HG03064 (cell line): ENCODE data around the gene CFAP65.

Experiments used
- ATAC-seq: cut with Tn5 transposase; IDR thresholded peaks from one replicate; pipeline ENCODE4 v1.9.1; 2021; ENCODE audit warnings: low read depth; ENCODE audit not compliant: unreplicated experiment

Gene CFAP65, protein sequence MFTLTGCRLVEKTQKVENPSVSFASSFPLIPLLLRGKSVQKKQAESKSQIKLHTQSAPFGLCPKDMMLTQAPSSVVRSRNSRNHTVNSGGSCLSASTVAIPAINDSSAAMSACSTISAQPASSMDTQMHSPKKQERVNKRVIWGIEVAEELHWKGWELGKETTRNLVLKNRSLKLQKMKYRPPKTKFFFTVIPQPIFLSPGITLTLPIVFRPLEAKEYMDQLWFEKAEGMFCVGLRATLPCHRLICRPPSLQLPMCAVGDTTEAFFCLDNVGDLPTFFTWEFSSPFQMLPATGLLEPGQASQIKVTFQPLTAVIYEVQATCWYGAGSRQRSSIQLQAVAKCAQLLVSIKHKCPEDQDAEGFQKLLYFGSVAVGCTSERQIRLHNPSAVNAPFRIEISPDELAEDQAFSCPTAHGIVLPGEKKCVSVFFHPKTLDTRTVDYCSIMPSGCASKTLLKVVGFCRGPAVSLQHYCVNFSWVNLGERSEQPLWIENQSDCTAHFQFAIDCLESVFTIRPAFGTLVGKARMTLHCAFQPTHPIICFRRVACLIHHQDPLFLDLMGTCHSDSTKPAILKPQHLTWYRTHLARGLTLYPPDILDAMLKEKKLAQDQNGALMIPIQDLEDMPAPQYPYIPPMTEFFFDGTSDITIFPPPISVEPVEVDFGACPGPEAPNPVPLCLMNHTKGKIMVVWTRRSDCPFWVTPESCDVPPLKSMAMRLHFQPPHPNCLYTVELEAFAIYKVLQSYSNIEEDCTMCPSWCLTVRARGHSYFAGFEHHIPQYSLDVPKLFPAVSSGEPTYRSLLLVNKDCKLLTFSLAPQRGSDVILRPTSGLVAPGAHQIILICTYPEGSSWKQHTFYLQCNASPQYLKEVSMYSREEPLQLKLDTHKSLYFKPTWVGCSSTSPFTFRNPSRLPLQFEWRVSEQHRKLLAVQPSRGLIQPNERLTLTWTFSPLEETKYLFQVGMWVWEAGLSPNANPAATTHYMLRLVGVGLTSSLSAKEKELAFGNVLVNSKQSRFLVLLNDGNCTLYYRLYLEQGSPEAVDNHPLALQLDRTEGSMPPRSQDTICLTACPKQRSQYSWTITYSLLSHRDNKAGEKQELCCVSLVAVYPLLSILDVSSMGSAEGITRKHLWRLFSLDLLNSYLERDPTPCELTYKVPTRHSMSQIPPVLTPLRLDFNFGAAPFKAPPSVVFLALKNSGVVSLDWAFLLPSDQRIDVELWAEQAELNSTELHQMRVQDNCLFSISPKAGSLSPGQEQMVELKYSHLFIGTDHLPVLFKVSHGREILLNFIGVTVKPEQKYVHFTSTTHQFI (N-terminal part only)

DNA sequence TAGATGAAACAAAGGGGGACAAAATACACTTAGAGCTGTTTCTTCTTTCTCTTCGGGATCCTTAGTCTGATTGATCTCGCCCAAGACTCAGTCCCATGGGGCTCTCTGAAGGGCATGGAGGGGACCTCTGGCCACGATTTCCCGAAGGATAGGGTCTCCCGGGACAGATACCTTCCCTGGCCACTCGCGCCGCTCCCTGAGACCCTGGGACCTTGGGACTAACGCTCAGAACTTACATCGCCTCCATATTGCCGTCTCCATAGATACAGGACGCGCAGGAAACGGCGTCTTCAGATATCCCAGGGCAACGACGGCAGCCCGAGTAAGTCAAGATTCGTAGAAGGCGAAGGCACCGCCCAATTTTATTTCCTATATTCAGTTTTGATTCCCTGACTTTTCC, at the start of gene CFAP65:
Gene CFAP65, minus strand, starts transcription at position 265 of the 400 bp plus-strand sequence. CDS start 2,468 bp downstream, outside the sequence.
- ATAC-seq, result no peak

DNA sequence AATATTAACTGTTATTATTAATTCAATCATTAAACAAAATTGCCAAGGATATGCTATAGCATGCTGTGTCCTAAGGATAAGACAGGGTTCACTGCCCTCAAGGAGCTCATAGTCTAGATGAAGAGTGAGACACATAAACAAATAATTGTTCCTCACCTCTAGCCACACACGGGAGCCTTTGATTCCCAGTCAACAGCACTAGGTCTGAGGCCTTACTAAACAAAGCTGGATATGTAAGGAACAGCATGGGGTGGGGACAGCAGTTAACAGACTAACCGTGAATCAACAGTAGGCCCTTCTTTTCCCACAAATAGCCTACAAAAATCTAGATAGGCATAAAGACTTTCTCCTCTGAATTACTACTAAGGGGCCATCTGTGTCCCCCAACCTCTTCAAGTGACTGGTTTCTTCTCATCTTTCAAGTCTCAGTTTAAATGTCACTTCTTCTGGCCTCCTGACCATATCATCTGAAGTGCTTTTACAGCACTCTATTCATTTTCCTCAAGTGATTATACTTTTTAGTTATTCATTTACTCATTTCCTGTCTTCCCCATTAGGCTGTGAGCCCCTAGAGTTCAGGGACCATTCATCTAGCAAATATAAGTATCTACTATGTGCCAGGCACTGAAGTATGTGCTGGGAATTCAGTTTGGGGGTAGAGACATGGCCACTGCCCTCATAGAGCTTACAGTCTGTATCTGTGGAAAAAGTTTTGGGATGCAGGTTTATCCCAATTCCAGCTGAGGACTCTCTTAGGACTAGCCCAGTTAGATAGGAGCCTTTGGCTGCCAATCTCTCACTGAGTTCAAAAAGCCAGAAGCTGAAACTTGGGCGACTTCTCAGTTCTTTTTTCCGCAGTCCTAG, 49.4 kb upstream of the CFAP65 start:
- no peak for ATAC-seq

DNA sequence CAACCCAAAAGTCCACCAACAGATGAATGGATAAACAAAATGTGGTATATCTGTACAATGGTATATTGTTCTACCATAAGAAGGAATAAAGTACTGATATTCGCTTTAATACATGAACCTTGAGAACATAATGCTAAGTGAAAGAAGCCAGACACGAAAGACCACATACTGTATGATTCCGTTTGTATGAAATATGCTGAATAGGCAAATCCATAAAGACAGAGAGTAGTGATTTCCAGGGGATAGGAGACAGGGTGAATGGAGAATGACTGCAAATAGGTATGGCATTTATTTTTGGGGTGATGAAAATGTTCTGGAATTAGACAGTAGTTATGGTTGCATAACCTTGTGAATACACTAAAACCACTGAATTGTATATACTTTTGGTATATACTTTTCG, 48.0 kb upstream of the CFAP65 start:
- no peak for ATAC-seq

DNA sequence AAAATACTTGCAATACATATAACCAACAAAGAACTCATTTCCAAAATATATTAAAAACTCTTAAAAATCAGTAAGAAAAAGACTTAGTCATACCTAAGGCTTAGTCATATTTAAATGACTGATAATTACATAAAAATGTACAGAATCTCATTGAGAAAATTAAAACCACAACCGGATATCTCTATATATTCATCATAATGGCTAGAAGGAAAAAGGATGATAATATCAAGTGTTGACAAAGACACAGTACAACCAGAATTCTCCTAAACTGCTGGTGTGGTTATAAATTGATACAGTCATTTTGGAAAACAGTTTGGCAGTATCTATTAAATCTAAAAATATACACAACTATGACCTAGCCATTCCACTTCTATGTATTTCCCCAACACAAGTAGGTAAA, 46.5 kb upstream of the CFAP65 start:
- no peak for ATAC-seq

DNA sequence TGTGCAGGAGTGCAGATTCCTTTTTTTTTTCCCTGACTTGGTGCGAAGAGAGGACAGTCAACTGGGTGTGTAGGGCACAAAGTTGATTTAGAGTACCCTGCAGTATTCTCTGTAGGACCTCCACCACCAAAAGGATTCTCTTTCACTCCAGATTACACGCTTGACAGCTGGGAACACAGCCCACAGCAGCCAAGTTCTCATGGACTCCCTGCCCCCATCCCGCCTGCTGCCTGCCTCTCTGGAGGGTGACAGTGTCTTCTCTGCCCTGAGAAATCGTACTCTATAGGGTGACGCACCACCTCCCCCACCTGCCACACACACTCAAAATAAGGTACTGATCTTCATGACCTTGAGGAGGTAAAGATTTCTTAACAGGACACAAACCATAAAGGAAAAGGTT, 46.0 kb upstream of the CFAP65 start:
- no peak for ATAC-seq

DNA sequence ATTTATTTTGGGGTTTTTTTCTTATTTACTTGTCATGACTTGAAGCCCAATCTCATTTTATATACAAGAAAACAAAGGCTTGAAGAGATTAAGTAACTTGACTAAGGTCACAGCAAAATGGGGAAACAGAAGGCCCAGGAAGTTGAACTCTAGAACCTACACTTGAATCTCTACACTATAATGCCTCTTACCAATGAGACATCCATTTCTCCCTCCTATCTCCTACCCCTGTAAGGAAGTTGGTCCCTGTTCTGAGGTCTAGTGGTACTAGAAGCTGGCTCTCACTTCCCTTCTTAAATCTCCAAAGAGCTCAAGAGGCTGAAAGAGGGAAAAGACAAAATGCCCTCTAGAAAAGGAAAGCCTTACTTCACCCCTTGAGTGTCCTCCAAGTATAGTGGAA, 44.9 kb upstream of the CFAP65 start:
- ATAC-seq, result no peak

DNA sequence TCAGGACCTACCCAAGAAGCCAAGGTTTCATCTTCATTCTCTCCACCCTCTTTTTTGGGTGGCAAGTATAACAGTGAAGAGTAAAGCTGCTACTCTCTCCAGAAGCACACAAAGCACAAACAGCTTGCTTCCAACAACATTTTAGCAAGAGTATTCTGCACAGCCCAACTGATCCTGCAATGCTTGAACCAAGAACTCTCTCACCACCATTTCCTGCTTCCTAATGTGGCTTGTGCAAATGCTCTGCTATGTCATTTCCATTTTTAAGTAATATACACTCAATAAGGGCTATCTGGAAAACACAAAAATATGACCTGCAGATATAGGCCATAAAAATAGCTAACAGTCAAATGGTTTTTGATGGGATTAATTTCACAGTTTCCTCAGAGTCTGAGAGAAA, 43.5 kb upstream of the CFAP65 start:
- no peak for ATAC-seq

DNA sequence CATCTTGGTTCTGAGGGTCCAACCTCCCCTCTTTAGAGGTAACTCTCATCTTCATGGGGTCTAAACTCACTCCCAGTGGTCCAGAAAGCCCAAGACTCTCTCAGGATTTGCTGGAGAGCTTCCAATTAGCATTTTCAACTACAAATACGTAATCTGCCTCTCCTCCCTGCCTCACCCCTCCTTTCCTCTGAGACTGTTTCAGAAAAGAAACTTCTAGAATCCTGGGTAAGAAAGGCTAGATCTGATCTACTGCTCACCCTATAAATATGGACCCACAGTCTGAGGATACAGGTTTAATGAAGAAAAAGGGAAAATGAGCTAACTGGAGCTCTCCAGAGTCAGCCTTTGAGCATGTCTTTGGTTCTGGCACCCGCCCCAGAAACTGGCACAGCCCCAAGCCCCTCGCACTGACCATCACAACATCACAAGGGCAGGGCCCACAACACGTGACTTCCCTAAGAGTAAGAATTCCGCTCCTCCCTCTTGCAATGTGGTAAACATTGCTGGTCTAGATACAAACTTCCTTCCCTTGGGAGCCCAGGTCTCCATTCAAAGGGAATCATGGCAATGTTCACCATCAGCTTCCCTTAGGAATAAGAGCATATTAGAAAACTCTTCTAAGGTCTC, 41.1 kb upstream of the CFAP65 start:
- no peak for ATAC-seq

DNA sequence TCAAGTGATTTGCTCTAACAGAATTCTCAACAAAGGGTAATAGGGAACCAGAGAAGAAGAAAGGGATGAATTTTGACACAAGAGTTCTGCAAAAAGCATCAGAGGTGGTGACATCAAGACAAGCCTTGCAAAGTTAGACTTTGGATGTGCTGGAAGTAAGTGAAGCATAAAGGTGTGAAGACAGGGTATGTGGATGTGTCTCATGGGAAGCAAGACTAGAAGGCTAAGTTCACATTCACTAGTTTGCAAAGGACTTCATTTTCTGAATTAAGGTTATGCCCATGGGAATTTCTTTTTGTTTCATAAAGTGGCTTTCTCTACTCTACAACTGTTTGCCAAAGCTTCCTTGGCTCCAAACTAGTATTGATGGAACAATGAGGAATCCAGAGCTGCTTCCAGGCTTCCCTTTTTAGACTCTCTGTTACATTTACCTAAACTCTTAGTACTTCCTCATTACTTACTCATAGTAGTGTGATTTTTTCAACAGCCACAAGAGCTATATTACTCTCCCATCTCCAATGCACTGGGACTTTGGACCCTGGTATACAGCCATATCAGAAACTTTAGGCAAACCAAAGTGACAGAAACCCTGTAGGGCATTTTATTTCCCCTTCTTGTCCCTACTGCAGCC, 40.5 kb upstream of the CFAP65 start:
- ATAC-seq, result no peak

DNA sequence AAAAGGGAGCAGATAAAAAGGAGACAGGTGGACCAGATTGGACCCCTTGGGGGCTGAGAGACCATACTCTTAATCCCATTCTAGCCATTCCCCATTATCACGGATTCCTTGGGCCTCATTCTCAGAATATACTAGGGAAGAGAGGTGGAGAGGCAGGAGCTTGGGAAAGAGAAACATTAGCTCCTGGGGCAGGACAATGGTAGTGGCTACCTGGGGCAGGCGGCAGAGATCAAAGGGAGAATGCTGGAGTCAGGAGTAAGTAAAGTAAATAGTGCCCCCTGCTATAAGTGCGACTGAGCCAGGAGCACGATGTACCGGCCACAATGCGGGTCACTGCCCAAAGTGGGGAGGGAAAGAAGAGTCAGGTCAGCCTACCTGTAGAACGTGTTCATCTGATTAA, 39.8 kb upstream of the CFAP65 start:
- ATAC-seq, result no peak

DNA sequence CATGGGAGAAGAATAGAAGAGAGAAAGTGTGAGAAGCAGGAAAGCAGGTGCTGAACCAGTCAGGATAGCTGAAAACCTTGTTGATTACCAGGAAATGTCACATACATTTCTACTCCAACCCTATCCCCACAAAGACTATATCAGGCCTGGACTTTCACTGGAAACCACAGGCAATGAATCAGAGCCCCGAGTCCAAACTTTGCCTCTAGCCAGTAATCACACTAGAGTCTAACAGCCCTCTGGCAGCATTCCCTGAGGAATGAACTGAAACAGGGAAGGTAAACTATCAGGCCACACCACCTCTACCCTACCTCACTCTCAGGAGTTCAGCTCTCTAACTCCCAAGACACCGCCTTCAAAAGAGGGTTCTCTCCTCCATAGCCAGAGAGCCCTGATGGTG, 38.1 kb upstream of the CFAP65 start:
- ATAC-seq, result no peak

DNA sequence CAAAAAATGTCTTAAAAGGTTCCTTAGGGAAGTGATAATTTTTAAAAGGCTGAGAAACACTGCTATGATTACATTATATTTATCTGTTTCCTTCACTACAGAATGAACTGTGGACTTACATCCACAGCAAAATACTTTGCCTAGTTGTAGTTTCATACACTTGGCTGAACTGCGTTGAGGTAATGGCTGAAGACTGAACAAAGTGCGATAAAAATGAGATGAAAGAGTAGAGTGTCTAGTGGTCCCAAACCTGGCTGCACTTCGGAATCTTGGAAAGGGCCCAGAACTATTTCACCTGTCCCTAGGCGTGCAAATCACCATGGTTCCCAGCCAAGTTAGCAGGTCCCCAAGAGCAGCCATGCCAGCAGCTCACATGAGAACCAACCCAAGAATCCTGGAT, 37.6 kb upstream of the CFAP65 start:
- ATAC-seq, result no peak

DNA sequence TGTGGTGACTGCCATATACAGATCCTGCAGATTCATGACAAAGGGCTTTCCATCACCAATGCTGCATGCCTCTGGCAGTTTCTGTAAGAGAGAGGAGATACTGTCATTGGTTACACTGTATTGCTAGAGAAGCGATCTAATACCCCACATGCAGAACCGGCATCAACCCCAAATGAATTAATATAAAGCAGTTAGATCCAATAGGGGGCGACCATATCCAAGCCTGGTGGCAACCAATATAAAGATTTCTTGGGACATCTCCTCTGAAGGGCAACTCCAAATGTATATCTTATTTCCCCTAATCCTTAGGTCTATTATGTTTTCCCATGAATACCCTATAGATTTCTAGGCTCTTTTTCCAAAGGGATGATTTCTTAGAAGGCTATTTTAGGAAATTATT, 36.8 kb upstream of the CFAP65 start:
- no peak for ATAC-seq

DNA sequence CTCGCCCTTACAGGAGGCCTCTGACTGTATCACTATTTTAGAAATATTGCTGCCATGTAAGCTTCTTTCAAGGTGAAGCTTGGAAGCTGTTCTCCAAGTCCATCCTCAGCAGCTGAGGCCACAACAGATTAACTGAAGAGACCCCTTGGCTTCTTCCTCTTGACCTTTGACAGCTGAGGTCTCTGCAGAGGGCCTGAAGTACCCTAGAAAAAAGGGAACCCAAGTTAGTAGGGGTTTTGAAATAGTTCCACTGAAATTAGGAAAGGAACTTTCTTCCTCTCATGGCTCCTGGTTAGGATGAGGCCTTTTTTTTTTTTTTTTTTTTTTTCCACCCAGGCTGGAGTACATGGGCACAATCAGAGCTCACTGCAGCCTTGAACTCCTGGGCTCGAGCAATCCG, 34.9 kb upstream of the CFAP65 start:
- ATAC-seq, result no peak

DNA sequence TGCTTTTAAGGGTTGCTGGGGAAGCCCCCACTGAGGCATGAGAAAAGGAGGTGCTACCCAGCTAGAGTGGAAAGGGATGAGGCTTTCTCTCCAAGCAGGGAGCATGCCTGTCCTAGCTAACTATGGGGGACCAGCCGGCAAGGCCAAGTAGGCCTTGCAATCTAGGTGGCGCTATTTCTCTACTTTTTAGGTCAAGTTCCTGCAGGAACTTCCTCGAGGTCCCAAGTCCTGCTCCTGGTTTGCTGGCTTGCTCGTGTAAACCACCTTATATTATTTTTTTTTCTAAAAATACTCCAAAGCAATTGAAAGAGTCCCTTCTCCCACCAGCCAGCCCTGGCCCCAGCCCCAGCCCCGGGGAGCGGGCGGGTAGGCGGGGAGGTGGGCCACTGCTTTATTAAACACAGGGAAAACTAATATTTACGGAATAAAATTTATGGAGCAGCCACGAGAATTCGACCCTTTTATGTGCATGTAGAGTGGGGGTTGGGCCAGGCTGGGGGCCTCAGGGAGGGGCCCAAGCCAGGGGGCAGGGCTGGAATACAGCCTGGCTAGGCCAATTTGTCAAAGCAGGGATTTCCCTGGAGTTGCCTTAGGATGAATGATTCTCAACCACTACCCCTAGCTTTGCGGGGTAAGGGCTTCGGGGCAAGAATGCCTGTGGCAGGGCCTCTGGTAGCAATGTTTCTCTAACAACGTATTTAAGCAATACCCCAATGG, 32.3 kb upstream of the CFAP65 start:
- ATAC-seq, result no peak

DNA sequence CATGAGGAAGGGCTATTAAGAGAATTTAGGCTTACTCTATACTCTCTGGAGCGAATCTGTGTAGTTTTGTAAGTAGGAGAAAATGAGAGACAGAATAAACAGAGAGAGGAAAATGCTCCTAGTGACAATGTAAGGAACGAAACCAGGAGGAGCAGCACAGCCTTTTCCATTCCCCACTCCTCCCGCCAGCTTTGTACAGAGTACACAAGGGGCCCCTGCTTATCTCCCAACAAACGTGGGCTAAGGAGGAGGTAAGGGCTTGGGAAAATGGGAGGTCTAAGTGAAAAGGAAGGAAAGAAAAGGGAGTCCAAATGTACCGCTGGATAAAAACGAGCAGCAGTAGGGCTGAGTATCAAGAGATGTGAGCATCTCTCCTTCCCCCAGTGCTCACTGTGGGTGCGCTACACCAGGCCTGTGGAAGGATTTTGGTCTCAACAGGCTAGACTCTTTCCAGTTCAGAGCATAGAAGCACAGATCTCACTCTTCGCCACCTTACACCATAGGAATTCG, 31.5 kb upstream of the CFAP65 start:
- no peak for ATAC-seq

DNA sequence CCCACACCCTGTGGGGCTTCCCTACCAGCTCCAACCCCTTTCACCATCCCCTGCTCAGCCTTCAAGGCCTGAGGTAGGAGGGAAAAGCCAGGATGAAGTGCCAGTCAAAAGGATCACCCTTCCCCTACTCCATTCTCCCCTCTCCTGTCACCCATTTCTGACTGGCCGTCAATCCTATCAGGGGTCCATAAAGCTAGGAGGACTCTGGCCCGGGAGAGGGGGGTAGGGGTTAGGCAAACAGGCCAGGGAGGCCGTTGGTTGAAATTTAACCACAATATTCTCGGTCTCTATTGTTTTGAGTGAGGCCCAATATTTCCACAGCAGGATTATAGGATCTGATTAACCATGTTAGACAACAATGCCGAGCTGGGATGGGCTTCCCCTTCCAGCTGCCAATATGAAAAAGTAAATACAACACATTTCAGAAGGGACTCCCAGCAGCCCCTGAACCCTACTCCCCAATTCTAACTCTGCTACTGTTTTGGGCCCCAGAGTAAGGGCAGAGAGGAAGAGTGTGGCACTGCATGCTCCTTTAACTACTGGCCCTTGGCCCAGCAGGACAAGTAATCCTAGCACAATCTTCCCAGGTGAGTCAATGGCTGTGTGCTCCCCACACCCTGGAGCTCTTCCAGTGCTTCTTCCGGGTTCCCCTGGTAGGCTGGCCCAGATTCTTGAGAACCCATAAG, 30.0 kb upstream of the CFAP65 start:
- ATAC-seq, result no peak

DNA sequence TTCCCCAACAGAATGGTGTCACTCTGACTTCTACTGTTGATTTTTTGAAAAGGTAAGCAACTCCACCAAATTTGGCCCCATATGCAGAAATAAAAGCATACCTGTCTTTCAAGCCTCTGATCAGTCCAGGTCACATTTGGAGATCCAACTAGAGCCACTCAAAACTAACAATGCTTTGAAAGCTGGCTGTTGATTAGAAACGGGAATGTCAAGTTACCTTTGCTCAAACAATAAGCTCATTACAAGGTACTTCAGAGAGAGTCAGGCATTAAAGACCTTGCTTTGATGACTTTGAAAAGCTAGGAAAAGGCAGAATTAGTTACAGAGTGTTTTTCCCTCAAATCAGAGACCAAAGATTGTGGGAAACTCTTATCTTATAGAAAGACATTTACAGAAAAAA, 24.2 kb upstream of the CFAP65 start:
- ATAC-seq, result no peak
